Activated CD4-positive, alpha-beta T cell treated with anti-CD3 and anti-CD28 coated beads, Interleukin-2, amount 50 U/mL, for 24 hours (primary cell): Measurements from ENCODE around the gene RFX2.
A peak's percentile ranks its signal among the peaks of the same experiment; 100 is the strongest.

Source experiments
- DNase-seq, 2 donors: peaks; one replicate each; pipeline ENCODE4 v3.0.0-alpha.2; 2020; ENCODE audit warnings: low read depth in 1 of 2, low spot score in 1 of 2

RFX2 gene

GRCh38 chr19:6061376-6062130, 48.7 kb downstream of the RFX2 start:
- DNase-seq, result no peak

- no peak for DNase-seq
Observed at GRCh38 chr19:6060600-6061375, 49.5 kb downstream of the RFX2 start.

DNA sequence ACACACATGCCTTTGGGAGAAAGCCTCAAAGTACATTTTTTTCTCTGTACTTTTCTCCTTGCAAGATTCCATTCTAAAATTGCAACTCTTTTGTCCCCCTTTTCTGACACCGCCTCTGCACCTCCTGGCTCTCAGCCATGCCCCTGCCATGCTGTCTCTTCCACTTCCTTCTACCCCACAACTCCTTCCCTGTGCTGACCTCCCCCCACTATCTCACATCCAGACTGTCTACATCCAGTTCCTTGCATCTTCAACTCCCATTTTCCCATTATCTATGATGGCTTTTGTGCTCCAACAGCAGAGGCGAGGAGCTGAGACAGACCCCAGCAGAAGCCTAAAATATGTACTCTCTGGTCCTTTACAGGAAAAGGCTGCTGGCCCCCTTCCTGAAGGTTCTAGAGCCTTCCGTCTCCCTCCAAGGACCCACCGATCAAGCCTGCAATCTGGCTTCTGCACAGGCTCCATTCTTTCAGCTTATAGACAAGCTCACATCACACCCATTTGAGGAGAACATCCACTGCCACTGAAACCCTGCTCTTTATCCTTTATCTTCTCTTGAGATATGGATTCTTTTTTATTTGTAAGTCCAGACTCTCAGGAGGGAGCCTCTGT, 50.2 kb downstream of the RFX2 start:
- DNase-seq, result no peak

DNA sequence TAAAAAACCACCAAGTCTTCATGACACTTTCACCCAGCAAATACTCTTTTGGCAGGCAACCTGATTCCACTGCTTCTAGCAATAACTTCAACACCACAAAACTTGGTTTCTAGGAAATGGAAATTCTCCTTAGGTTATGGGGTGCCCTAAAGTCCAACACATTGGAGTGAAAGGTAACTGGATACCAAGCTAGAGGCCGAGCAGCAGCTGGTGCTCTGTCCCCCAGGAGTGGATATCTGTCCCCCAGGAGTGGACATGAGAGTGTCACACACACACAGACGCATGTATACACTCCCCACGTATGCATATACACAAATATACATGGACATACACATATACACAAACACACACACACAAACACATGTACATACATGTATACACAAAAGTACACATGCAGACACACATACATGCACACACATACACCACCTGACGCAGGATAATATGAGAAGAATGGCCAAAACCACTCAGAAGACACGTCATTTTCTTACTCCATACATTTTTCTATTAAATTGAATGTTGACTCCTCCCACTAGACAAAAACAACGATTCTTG, 50.8 kb downstream of the RFX2 start:
- no peak for DNase-seq

- no peak for DNase-seq
Observed at GRCh38 chr19:6058518-6059201, 51.6 kb downstream of the RFX2 start.

GRCh38 chr19:6057651-6058517, 52.4 kb downstream of the RFX2 start:
- DNase-seq, result no peak

- DNase-seq, result no peak
Observed at GRCh38 chr19:6056801-6057650, 53.3 kb downstream of the RFX2 start.

- no peak for DNase-seq
Observed at GRCh38 chr19:6056282-6056741, 54.0 kb downstream of the RFX2 start.

DNA sequence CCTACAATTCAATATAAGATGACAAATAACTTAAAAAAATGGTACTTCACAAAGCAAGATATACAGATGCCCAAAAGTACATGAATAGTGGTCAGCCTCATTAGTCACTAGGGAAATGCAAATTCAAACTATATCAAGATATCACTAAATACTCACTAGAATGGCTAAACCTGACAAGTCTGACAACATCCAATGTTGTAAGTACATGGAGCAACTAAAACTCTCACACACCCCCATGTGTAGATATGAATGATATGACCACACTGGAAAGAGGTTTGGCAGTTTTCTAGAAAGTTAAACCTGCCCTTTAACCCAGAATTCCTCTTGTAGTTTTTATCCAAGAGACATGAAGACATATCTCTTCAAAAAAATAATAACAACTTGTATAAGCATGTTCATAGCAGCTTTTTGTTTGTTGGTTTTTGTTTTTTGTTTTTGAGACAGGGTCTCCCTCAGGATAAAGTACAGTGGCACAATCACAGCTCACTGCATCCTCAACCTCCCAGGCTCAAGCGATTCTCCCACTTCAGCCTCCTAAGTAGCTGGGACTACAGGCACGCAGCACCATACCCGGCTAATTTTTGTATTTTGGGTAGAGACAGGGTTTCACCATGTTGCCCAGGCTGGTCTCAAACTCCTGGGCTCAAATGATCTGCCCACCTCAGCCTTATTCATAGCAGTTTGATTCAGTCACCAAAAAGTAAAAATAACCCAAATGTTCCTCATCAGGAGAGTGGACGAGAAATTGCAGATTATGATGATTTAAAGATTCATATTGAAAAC, 55.1 kb downstream of the RFX2 start:
- no peak for DNase-seq

- peak; percentile 41 to 69 for DNase-seq
Observed at GRCh38 chr19:6048793-6049405, 61.4 kb downstream of the RFX2 start.

- no peak for DNase-seq
Observed at GRCh38 chr19:6048348-6048747, 62.0 kb downstream of the RFX2 start.

- DNase-seq, result no peak
Observed at GRCh38 chr19:6047741-6048251, 62.5 kb downstream of the RFX2 start.

- no peak for DNase-seq
Observed at GRCh38 chr19:6047256-6047655, 63.0 kb downstream of the RFX2 start.

DNA sequence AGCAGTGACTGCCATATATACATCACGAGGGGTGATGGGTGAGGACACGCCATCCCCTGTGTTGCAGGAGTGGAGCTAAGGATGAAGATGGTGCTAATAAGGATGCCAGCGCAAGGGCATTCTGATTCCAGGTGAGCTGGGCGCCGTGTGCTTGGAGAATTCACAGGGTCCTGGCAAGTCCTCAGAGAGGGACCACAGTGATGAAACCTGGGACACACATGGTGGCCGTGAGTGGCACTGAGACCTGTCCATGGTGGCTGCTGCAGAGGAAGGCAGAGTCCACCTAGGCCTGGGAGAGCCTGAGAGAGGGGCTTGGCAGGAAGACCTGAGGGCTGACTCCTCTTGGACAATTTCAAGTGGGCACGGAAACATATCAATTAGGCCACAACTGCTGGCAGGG, 65.2 kb downstream of the RFX2 start:
- no peak for DNase-seq

- no peak for DNase-seq
Observed at GRCh38 chr19:6044056-6044805, 66.1 kb downstream of the RFX2 start.

- no peak for DNase-seq
Observed at GRCh38 chr19:6042776-6043726, 67.2 kb downstream of the RFX2 start.
